ENCODE data around the gene LIPM. TPM values are rescaled to one million over a fixed set of nuclear protein-coding genes. Genes with fewer than 3 reads are reported as not detected.

LIPM gene
- total and polyA plus RNA-seq, 2 of the 13 experiments (the other 11 are each of a cell fraction or from before 2014, with no cell fraction given): not detected

DNA sequence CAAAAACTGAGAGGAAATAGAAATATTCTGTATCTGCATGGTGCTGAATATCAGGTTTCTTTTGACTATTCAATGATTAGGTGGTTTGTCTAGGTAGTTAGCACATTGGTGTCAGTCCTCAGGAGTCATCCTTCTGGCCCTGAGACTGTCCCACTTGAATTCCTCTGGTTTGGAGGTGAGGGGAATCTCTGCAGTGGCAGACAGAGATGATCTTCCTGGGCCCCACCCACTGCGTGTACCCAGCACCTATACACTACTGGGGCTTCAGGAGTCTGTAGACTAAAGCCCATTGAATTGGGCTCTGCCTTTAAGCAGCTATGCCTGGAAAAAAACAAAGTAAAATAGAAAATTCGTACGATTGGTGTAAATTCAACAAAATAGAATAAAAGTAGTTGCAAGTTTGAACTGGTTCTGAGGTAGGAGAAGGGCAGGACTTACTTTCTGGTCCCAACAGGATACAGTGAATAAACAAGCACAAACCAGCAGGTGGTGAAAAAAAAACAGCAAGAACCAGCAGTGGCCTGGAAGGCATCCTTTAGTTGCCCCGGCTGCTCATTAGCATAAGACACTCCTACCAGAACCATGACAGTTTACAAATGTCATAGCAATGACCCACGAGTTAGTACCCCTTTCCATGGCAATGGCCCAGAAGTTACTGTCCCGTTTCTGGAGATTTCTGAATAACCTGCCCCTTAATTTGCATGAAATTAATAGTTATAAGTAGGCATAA lies 1.7 kb downstream of the LIPM start:
- H3K4me2 ChIP-seq (ENCODE audit: low read depth, low read length): no peak overlapping the region
- H3K9ac ChIP-seq (ENCODE audit: insufficient read depth, low read depth, low read length): no peak overlapping the region
- H3K4me1 ChIP-seq (ENCODE audit: insufficient read depth, low read length): no peaks in the 10 kb centered on the region
- TF ChIP-seq NCOA5 (CRISPR knock-in tag; IDR thresholded peaks at IDR 0.05) (no peak), ZNF589 (CRISPR knock-in tag; conservative IDR thresholded peaks at IDR 0.05) (no peak), NCOA2 (CRISPR knock-in tag; IDR thresholded peaks at IDR 0.05) (no peak), ZNF569 (CRISPR knock-in tag; IDR thresholded peaks at IDR 0.05; ENCODE audit: borderline replicate concordance) (no peak), GPN1 (CRISPR knock-in tag; IDR thresholded peaks at IDR 0.05; ENCODE audit: borderline replicate concordance) (no peak), TOPORS (CRISPR knock-in tag; IDR thresholded peaks at IDR 0.05) (no peak), ZNF138 (CRISPR knock-in tag; IDR thresholded peaks at IDR 0.05; ENCODE audit: low read depth) (no peak), NRL (CRISPR knock-in tag; IDR thresholded peaks at IDR 0.05; ENCODE audit: borderline replicate concordance) (no peak), ZNF546 (CRISPR knock-in tag; conservative IDR thresholded peaks at IDR 0.05) (no peak), FIP1L1 (IDR thresholded peaks at IDR 0.05; ENCODE audit: borderline replicate concordance, insufficient read depth, low read depth, low read length) (no peak), ZNF264 (CRISPR knock-in tag; IDR thresholded peaks at IDR 0.05) (no peak), ZFP1 (CRISPR knock-in tag; IDR thresholded peaks at IDR 0.05) (no peak), ATF1 (CRISPR knock-in tag; IDR thresholded peaks at IDR 0.05) (no peak), MLLT10 (CRISPR knock-in tag; IDR thresholded peaks at IDR 0.05) (no peak), NFE2 (CRISPR knock-in tag; IDR thresholded peaks at IDR 0.05) (no peak), ZNF430 (CRISPR knock-in tag; IDR thresholded peaks at IDR 0.05) (no peak), ZBTB38 (CRISPR knock-in tag; IDR thresholded peaks at IDR 0.05) (no peak)
- TF ChIP-seq, protein P1, sequence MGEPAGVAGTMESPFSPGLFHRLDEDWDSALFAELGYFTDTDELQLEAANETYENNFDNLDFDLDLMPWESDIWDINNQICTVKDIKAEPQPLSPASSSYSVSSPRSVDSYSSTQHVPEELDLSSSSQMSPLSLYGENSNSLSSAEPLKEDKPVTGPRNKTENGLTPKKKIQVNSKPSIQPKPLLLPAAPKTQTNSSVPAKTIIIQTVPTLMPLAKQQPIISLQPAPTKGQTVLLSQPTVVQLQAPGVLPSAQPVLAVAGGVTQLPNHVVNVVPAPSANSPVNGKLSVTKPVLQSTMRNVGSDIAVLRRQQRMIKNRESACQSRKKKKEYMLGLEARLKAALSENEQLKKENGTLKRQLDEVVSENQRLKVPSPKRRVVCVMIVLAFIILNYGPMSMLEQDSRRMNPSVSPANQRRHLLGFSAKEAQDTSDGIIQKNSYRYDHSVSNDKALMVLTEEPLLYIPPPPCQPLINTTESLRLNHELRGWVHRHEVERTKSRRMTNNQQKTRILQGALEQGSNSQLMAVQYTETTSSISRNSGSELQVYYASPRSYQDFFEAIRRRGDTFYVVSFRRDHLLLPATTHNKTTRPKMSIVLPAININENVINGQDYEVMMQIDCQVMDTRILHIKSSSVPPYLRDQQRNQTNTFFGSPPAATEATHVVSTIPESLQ (CRISPR knock-in tag; conservative IDR thresholded peaks at IDR 0.05): no peak
- no peak overlapping the region for H3K27ac ChIP-seq (ENCODE audit: extremely low read length, insufficient read depth, low read length)
- FAIRE-seq (no peak), DNase-seq (ENCODE audit: low spot score) (no peak), ATAC-seq (no peak)
- H3K4me3 ChIP-seq (replicated peaks in 1 of 3; ENCODE audit: insufficient read depth in 1 of 3, low read depth in 2 of 3, low read length in 3 of 3): no peak overlapping the region
- 0% methylated on average over 6 of the region's 6 CpGs for WGBS (ENCODE audit: low lambda C conversion rate)
- ChIA-PET CTCF (ENCODE audit: low intra/inter-chr PET ratio, low total read pairs) (no interaction called here), POLR2A (no interaction called here)
- in situ Hi-C loops (cut with HindIII; ENCODE audit: extremely low pct_ligation_motif_present, low pct_unique_long_range_greater_than_20kb) (no loop called here), intact Hi-C loops (cut with micrococcal nuclease; ENCODE audit: unreplicated experiment) (no loop called here)
- H3K27me3 ChIP-seq (ENCODE audit: control insufficient read depth in 1 of 2, insufficient read depth in 2 of 2, low read length in 2 of 2): no peaks in the 10 kb centered on the region; a peak in 1 of 5 replicates
- no peaks in the 10 kb centered on the region for H3K79me2 ChIP-seq (ENCODE audit: insufficient read depth, low read length)
- no peaks in the 10 kb centered on the region for H4K20me1 ChIP-seq (ENCODE audit: insufficient read depth, low read length)
- no peaks in the 10 kb centered on the region for H3K9me3 ChIP-seq (ENCODE audit: low read length)
- no peak overlapping the region for H2AFZ ChIP-seq (ENCODE audit: low read length)
- H3K36me3 ChIP-seq (replicated peaks in 1 of 2; ENCODE audit: control insufficient read depth in 1 of 2, insufficient read depth in 2 of 2, low read length in 2 of 2): no peaks in the 10 kb centered on the region
- BruUV-seq (replicated peaks): no TSS peak
